NCI-H2227 (cell line): Measurements from ENCODE around the gene LRBA.
"Not testable (repeated sequence)": the region's sequence is repeated elsewhere in the genome, so short reads cannot be mapped to it uniquely, and the experiment has no call there.

ENCODE experiments used
- DNase-seq: peaks from one replicate; lab custom pipeline; 2025; ENCODE audit not compliant: unreplicated experiment; lab: John Stamatoyannopoulos, UW

Gene LRBA

DNA sequence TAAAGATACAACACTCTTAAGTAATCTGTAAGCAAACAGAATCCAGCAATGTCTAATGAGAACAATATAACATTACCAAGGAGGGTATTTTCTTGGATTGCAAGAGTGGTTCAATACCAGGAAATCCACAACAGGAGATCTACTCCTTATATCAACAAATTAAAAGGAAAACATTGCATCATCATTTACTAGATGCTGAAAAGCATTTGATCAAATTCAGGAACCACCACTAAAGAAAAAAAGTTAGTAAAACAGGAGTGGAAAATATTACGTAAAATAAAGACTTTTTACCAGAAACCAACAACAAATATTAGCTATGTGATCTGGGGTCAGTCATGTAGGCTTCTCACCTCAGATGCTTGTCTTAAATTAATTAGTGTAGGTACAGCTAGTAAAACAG is 499.9 kb downstream of the LRBA start:
- DNase-seq: no peak

DNA sequence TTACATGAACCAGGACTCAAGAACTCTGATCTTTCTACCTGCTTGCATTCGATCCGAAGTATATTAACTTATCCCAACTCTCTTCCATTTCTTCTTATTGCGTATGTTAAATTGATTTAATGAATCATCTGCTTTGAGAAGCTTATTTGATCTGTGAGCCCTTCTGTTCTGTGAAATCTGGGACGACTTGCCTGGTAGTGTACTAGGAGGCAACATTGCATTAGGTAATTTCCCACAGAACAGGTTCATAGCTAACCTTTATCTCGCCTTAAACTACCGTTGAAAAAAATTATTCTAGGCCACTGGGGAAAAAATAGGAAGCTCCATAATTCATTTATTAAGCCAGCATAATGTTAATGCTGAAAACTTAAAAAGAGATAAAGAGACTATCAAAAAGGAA is 500.4 kb downstream of the LRBA start:
- DNase-seq: no peak

DNA sequence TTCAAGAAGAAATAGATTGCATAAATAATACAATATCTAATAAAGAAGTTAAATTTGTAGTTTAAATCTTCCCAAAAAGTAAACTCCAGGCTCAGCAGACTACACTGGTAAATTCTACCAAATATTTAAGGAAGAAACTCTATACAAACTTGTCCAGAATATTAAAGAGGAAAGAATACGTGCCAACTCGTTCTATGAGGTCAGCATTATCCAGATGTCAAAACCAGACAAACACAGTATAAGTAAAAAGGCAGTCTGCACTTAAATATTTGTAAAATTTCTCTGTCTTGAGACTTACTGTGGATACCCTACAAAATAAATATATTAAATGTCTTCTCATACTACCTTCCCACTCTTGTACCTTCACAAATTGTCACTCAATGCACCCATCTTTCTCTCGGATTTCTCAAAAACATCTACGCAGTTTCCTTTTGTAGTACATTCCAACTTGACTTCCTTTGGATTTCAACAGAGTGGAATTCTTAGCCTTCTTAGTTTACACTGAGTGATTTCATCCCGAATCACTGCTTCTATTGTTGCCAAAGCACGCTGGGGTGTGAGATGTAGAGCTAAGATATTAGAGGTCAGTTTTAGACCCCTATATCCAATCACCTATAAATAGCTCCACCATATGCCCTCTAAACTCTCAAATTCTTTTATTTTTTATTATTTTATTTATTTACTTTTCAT is 504.8 kb downstream of the LRBA start:
- no peak for DNase-seq

DNA sequence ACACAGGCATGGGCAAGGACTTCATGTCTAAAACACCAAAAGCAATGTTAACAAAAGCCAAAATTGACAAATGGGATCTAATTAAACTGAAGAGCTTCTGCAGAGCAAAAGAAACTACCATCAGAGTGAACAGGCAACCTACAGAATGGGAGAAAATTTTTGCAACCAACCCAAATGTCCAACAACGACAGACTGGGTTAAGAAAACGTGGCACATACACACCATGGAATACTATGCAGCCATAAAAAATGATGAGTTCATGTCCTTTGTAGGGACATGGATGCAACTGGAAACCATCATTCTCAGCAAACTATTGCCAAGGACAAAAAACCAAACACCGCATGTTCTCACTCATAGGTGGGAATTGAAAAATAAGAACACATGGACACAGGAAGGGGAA is 507.4 kb downstream of the LRBA start:
- not testable (repeated sequence) for DNase-seq

DNA sequence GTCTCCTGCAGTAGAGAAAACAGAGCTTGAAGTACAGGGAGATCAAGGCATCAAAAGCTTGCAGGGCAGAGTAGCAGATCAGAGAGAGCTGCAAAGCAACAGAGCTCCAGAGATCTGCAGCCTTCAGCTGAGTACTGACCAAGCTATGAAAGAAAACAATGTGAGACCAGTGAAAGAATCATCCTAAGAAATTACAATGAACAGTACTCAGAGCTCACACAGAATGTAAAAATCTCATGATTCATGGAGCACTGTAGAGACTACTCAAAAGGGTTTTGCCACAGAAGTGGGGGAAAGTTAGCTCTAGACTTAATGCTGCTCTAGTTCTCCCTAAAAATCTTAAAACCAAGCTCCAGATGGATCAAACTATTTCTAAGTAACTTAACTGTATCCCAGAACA is 513.1 kb downstream of the LRBA start:
- no peak for DNase-seq

DNA sequence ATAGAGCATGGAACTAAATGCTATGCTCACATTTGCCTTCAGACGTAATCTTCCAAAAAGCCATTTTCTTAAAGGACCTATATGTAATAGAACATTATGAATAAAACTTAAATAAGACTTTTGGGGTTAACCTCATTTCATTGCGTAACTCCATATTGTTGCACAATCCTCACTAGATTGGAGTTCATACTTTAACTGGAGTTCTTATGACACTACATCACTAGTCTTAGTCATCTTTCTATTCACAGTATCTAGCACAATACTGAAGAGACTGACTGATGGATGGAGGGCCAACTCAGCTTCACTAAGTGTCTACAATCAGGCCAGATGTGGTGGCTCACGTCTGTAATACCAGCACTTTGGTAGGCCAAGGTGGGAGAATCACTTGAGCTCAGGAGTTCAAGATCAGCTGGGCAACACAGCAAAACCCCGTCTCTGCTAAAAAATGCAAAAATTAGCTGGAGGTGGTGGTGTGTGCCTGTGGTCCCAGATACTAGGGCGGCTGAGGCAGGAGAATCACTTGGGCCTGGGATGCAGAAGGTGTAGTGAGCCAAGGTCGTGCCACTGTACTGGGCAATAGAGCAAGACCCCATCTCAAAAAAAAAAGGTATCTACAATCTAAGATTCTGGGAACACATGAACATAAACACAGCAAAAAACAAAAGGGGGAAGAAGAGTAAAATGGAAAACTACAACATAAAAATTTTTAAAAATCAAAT is 513.9 kb downstream of the LRBA start:
- no peak for DNase-seq

DNA sequence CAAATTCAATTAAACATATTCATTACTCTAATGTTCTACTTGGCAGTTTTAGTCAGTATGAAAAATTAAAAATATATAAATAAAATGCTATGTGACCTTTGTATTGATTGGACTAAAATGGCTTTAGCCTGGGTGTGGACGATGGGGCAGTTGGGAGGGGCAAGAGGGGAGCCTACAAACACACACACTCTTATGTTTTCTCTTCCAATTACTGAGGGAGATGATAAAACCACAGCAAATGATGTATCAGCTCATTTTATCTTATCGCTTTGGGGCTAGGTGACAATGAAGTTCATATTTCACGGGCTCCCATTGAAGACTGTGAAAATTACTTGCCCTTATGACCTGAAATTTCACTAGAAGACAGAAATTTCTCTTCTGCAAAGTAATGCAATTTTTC is 517.5 kb downstream of the LRBA start:
- no peak for DNase-seq

DNA sequence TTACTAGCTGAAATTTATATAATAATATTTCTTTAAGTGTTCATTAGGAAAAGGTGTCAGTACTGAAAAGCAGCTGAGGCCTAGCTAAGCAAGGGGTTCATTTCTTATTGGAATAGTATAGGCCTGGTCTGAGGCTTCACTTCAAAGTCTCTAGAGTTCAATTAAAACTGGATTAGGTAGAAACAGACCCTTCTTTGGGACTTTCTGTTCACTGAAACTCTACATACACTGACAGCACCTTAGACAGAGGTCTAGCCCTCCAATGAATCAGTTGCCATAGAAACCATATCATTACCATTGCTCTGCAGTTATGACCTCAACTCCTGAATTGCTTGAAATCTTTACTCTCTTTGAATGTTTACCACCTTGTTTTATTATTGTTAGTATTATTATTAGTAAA is 519.5 kb downstream of the LRBA start:
- DNase-seq: no peak

DNA sequence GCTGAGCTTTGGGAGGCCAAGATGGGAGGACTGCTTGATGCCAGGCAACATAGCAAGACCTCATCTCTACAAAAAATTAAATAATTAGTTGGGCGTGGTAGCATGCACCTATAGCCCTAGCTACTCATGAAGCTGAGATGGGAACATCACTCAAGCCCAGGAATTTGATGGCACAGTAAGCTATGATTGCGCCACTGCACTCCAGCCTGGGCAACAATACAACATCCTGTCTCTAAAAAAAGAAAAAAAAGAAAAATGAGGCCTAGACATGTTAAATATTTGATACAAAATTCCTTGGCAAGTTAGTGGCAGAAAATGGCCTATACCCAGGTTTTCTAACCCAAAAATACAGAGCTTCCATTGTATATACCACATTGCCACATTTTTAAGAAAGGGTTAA is 521.2 kb downstream of the LRBA start:
- DNase-seq: no peak

DNA sequence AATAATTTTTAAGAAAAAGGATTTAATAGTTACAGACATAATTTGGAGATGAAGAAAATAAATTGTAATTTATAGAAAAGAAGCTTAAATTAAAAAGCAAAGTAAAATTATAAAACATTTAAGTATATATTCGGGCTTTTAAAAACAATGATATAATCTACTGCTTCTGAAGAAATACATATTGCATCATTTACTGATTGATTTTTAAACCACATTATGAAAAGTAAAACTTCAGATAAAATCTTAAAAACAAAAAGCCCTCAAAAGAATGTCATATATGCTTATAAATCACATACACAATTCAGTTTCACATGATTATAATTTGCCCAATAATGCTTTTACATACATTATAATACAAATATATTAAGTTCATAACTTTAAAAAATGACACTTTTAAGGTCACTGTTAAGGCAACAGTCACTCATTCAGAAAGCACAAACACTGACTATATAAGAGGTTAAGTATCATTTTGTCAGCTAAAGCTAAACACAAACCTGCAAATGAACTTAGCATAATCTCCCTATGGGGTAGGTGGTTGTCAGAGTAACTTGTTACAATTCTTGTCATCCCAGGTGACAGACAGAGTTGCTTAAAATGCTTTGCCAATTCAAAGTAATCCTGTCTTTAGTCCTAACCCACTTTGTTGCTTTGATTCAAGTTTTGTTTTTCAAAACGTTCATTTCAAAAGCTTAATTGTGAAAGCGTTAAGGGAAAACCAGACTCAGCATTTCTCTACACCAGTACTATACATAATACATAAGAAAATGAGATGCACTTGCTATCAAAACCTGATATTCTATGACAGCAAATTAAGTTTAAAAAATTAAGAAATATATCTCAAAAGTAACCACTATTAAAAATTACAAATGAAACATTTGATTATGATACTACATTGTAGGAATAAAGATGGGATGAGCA is 523.7 kb downstream of the LRBA start:
- DNase-seq: no peak

DNA sequence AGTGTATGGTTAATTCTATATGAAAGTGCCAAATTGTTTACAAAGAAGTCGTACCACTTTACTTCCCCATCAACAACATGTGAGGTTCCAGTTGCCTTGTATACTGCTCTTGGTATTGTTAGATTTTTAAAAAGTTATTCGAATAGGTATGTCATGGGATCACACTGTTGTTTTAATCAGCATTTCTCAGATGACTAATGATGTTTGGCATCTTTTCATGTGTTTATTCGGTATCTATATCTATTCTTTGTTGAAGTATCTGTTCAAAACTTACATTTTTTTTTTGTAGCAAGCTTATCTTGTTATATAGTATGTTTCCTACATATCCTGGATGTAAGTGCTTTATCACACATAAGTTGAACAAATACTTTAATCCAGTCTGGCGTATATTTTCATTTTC is 532.5 kb downstream of the LRBA start:
- no peak for DNase-seq

DNA sequence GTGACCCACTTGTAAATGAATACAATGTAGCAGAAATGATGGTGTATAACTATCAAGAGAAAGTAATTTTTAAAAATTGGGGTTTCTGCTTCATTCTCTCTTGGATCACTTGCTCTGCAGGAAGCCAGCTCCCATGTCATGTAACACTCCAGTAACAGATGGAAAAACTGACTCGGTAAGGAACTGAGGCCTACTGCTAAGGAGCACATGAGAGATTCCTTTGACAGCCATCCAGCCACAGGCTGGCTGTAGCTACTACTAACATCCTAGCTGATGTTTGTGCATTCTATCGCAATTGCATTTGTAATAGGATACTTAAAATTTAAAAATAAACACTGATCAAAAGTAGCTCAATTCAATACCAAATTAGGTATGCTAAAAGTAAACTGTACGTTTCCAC is 535.4 kb downstream of the LRBA start:
- DNase-seq: no peak

DNA sequence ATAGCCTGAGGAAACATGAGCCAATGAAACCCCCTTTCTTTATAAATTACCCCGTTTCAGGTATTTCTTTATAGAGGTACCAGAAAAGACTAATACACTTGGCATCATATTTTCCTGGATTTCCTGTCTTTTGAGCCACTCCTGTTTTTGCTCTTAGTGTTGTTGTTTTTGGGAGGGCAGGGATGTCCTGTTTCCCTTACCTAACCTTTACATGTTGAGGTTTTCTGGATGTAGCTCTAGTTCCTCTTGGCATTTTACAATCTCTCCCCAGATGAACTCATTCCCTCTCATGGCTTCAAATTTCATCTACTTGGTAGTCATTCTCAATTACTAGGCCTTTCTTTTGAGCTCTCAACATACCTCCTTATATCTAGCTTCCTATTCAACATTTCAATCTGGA is 537.2 kb downstream of the LRBA start:
- no peak for DNase-seq

DNA sequence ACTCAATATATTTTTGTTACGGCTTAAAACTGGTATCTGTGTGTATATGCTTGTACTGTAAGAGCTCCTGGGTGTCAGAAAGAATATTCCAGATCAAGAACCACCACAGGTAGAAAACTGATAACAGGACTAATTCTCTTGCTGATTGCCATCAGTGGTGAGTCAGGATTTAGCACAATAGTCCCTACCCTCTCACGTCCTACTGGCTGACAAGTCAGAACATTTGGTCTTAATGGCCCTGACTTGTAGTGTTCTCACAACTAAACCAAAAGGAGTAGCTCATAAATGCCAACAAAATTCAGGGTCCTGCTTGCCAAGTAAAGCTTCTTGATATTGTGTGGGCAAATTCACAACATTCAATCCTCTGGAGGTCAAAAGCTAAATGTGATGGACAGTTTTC is 538.3 kb downstream of the LRBA start:
- DNase-seq: no peak

DNA sequence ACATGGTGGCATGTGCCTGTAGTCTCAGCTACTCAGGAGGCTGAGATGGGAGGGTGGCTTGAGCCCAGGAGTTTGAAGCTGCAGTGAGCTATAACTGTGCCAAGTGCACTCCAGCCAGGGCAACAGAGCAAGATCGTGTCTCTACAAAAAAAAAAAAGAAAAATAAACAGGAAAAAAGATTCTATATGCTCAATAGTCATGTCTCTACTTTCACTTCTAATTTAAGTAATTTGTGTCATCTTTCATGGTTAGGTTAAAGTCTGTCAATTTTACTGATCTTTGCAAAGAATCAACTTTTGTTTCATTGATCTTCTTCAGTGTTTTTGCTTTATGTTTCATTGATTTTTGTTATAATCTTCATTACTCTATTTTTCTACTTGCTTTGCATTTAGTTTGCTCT is 539.3 kb downstream of the LRBA start:
- no peak for DNase-seq

DNA sequence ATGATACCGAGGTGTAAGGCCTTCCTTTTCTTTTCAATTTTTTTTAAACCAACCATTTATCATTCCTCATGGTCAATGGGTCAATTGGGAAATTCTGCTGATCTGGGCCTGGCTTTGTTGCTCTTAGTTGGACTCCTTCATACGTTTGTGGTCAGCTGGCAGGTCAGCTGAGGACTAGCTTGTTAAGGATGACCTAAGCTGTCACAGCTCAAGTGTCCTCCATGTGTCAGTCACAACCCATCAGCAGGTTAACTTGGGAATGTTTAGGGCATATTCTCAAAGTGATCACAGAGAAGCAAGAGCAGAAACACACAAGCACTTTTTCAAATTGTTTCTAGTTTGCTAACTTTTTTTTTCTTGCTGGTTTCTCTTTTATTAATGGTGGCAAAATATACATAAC is 550.6 kb downstream of the LRBA start:
- no peak for DNase-seq

DNA sequence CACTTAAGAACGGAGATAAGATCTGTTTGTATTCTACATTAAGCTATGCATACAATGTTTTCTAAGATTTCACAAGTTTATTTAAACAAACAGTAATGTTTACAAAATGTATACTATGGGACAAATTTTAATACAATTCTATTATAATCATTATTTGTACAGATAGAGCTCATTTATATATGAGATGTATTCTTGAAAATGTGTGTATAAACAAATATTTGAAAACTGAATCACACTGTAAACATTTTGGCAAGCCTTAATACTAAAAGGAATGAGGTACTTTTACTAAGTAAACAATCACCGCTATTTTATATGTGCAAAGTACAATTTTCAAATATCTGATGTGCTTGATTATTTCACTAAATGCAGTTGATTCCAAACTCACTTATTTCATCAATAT is 552.3 kb downstream of the LRBA start:
- DNase-seq: no peak

DNA sequence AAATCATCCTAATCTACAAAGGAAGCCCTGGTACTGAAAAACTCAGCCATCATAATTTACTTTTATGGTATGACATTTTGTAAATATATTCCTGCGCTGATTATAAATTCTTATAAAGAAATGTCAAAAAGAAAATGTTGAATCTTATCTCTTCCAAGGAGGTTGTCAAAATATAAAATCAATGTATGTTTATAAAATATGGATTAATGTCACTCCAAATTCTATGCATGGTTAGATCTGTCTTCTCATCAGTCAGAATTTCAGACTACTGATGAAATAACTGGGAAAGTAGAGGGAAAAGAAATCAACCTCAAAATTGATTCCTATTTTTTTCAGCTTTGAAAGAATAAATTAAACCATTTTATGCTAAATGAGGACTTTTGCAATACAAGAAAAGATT is 553.1 kb downstream of the LRBA start:
- no peak for DNase-seq

DNA sequence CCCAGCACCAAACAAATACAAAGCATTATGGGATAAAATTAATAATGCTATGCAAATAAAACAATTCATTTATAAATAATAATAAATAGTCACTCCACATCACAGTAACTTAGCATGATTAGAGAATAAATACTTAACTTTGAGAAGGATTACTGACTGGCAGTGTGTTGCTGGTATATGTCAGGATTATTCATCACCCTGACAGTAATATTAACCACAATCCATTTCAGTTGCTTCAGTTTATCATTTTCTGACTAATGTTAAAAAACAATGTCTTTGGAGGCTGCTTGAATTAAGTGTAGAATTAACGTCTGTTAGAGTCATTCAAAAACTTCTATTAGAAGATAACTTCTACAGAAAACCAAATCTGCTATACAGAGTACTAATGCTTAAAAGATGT is 557.3 kb downstream of the LRBA start:
- no peak for DNase-seq

DNA sequence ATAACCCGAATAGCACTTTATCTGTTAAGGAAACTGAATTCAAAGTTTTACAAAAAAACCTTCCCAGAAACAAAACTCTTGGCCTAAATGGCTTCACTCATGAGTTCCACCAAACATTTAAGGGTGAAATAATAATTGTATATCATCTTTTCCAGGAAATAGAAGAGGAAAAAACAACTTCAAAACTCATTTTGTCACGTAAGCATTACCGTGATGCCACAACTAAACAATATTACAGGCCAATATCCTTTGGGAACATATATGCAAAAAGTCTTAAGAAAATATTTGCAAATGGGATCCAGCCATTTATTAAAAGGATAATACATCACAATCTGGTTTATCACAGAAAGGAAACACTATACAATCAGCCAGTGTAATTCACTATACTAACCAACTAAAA is 563.2 kb downstream of the LRBA start:
- no peak for DNase-seq

DNA sequence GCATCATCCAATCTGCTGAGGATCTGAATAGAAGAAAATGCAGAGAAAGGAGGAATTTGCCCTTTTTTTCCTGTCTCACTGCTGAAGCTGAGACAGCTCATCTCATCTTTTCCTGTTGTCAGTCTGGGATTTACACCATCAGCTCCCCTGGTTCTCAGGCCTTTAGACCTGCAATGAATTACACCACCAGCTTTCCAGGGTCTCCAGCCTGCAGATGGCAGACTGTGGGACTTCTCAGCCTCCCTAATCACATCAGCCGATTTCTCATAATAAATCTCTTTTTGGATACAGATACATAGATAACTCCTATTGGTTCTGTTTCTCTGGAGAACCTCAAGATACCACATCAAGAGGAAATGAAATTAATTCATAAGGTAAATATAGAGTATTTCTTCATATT is 567.7 kb downstream of the LRBA start:
- DNase-seq: no peak

DNA sequence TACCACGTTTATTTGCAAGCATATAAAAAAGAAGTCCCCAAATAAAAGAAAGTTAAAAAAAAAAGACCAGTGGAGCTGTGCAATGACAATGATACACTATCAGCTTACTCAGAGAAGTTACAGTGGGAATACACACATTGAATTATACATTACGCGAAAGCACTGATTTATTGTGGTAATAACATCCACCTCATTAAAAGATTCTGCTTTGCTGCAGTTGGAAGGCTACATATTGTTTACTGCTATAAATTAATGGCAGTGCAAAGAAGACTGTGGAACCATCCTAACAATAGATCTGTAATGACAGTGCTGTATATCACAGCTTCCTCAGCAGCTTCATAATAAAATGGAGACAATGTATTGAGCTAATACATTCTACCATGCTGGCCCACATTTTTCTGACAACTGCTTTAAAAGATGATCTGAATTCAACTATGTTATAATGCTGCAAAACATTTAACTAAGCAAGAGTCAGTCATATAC is 575.6 kb downstream of the LRBA start:
- no peak for DNase-seq
